Right lobe of liver (tissue), 6 donors: ENCODE measurements around the gene CALHM2. TPM values are rescaled to one million over a fixed set of nuclear protein-coding genes. Genes with fewer than 3 reads are reported as not detected.
A peak's percentile ranks its signal among the peaks of the same experiment; 100 is the strongest.

Source experiments
- ATAC-seq, 4 donors: fragments of 200-7000 bp; cut with Tn5 transposase; one replicate each; pipeline ENCODE4 v1.9.1; 2020; ENCODE audit warnings: mild to moderate bottlenecking in 4 of 4, moderate library complexity in 4 of 4
- DNase-seq, 3 donors: peaks; one replicate each; pipeline ENCODE4 v3.0.0-alpha.2; 2020
- H3K27ac ChIP-seq, 3 donors: fragments of 200-600 bp; one replicate each; pipeline ENCODE4 v1.8.0; 2022
- H3K27me3 ChIP-seq, 2 donors: fragments of 200-600 bp; one replicate each; pipeline ENCODE4 v1.8.0; 2022
- H3K36me3 ChIP-seq, 4 donors: fragments of 200-600 bp; sonication (generic) in 1 of 4; one replicate each; pipeline versions ENCODE4 v1.5.1 to v1.8.0; 2017 to 2022; ENCODE audit warnings: control low read depth in 1 of 4
- H3K4me1 ChIP-seq, 4 donors: fragments of 200-600 bp; sonication (generic) in 1 of 4; one replicate each; pipeline versions ENCODE4 v1.5.1 to v1.8.0; 2017 to 2022; ENCODE audit warnings: control low read depth in 1 of 4
- H3K4me3 ChIP-seq, 3 donors: fragments of 200-600 bp; one replicate each; pipeline ENCODE4 v1.8.0; 2022
- H3K9me3 ChIP-seq, 4 donors: fragments of 200-600 bp; sonication (generic) in 1 of 4; one replicate each; pipeline versions ENCODE4 v1.5.1 to v1.8.0; 2017 to 2022; ENCODE audit warnings: control low read depth in 1 of 4
- POLR2A ChIP-seq: fragments of 450-650 bp; IDR thresholded peaks from one replicate; pipeline ENCODE4 v1.6.1; 2017; ENCODE audit warnings: antibody characterized with exemption, mild to moderate bottlenecking
- WGBS: methylation state at CpG from one replicate; pipeline ENCODE4 v1.1.6; 2018; ENCODE audit warnings: low coverage, low lambda C conversion rate; ENCODE audit not compliant: insufficient coverage; ENCODE audit errors: missing lambda C conversion rate; 5-methylcytosine and 5-hydroxymethylcytosine counted together
- intact Hi-C, 2 donors: fragments of 100-400 bp; cut with DNase I; formaldehyde crosslinking; loops; one replicate each; pipeline versions ENCODE4 v1.11.2 to v1.14.1; 2022
- total RNA-seq, 6 experiments: library from RNA; depleted of rRNA in 2 of 6; stranded (reverse); fragments of >200 nt in 2 of 6; fragmentation: NEBNext Ultra II Directional in 3 of 6; extraction: Animal tissue kit (Norgen Biotek cat#: 25700) in 3 of 6; gene quantifications; one replicate each; pipeline versions ENCODE4 v1.1.0 to v1.2.4, GENCODE V29; 2016 to 2023
- TF ChIP-seq, protein P1 (sequence below), 4 donors: fragments of 200-600 bp in 3 of 4; fragments of 450-650 bp in 1 of 4; IDR thresholded peaks; one replicate each; pipeline versions ENCODE4 v1.5.1 to v1.8.0; 2016 to 2022; ENCODE audit warnings: antibody characterized with exemption in 4 of 4, mild to moderate bottlenecking in 2 of 4
- donor health status: DM: no; HTN: yes; CAD: no.
- donor health status: DM: no; HTN: no; CAD: no.
- donor health status: DM: no; HTN: no; CAD: no.
- donor health status: DM: no; HTN: yes; CAD: no.
- donor health status: DM: no; HTN: yes; CAD: no.

Gene CALHM2
- total RNA-seq, 6 experiments from 2014 or later, result 2.3 to 5.7 (median 3.7) TPM

DNA sequence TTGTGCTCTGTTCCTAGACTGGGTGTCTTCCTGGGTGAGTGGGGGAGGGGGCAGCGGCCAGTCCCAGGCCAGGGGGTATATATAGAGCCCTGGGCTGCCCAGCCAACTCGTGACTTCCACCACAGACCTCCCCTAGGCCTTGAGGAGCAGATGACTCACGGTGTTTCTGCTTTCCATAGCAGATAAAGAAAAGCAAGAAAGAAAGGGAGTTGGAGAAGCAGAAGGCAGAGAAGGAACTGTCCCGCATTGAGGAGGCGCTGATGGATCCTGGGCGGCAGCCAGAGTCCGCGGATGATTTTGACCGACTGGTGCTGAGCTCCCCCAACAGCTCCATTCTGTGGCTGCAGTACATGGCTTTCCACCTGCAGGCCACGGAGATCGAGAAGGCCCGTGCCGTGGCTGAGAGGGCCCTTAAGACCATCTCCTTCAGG, 10.1 kb downstream of the CALHM2 start:
- 71% methylated on average over 9 of the region's 13 CpGs for WGBS
- H3K27me3 ChIP-seq, result no peaks in the 10 kb centered on the region
- ATAC-seq (peak in 1 of 4 donors; percentile 42), DNase-seq (no peak)
- intact Hi-C loops, result no loop called here
- H3K27ac ChIP-seq, result no peak overlapping the region
- no peak overlapping the region for H3K4me3 ChIP-seq
- H3K4me1 ChIP-seq, result no peaks in the 10 kb centered on the region
- peaks cover 0 to 89% (median 43%) of the 10 kb centered on the region in 4 donors for H3K36me3 ChIP-seq
- H3K9me3 ChIP-seq, result no peaks in the 10 kb centered on the region
- TF ChIP-seq, protein P1, sequence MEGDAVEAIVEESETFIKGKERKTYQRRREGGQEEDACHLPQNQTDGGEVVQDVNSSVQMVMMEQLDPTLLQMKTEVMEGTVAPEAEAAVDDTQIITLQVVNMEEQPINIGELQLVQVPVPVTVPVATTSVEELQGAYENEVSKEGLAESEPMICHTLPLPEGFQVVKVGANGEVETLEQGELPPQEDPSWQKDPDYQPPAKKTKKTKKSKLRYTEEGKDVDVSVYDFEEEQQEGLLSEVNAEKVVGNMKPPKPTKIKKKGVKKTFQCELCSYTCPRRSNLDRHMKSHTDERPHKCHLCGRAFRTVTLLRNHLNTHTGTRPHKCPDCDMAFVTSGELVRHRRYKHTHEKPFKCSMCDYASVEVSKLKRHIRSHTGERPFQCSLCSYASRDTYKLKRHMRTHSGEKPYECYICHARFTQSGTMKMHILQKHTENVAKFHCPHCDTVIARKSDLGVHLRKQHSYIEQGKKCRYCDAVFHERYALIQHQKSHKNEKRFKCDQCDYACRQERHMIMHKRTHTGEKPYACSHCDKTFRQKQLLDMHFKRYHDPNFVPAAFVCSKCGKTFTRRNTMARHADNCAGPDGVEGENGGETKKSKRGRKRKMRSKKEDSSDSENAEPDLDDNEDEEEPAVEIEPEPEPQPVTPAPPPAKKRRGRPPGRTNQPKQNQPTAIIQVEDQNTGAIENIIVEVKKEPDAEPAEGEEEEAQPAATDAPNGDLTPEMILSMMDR (IDR thresholded peaks at IDR 0.05), result no peak
- no peak for TF ChIP-seq POLR2A

DNA sequence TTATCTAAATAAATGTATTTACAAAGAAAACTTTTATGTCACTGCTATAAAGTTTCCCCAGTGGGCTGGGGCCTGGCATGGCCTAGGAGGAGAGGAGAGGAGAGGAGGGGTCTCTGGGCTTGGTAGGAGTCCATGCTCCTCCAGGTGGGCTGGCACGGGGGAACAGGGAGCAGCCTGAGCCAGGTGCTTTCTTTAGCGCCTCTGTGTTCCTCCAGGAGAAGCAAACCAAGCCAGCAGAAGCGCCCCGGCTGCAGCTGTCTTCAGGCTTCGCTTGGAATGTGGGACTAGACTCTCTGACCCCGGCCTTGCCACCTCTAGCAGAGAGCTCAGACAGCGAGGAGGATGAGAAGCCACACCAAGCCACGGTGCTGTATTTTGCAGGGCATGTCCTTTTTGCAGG, 10.6 kb downstream of the CALHM2 start:
- H3K4me3 ChIP-seq, result no peak overlapping the region
- H3K9me3 ChIP-seq, result no peaks in the 10 kb centered on the region
- H3K27me3 ChIP-seq, result no peaks in the 10 kb centered on the region
- H3K36me3 ChIP-seq, result peaks cover 0 to 89% (median 42%) of the 10 kb centered on the region in 4 donors
- no peak for ATAC-seq
- no peak for DNase-seq
- 86% methylated on average over 4 of the region's 8 CpGs for WGBS
- no peak for TF ChIP-seq POLR2A
- TF ChIP-seq, protein P1 (IDR thresholded peaks at IDR 0.05), result no peak
- no peak overlapping the region for H3K27ac ChIP-seq
- H3K4me1 ChIP-seq, result no peaks in the 10 kb centered on the region
- intact Hi-C loops, result no loop called here

DNA sequence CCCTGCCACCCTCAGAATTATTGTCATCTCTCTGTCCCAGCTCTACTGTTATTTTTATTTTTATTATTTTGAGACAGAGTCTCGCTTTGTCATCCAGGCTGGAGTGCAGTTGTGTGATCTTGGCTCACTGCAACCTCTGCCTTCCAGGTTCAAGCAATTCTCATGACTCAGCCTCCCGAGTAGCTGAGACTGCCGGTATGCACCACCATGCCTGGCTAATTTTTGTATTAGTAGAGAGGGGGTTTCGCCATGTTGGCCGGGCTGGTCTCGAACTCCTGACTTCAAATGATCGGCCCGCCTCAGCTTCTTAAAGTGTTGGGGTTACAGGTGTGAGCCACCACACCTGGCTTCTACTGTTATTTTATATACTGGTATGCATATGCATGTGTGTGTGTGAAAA, 11.0 kb downstream of the CALHM2 start:
- H3K36me3 ChIP-seq, result peaks cover 0 to 86% (median 41%) of the 10 kb centered on the region in 4 donors
- H3K9me3 ChIP-seq, result no peaks in the 10 kb centered on the region
- DNase-seq, result no peak
- 94% methylated on average over 8 of the region's 8 CpGs for WGBS
- no peaks in the 10 kb centered on the region for H3K4me1 ChIP-seq
- no peak for ATAC-seq
- intact Hi-C loops, result no loop called here
- no peak overlapping the region for H3K27ac ChIP-seq
- TF ChIP-seq, protein P1 (IDR thresholded peaks at IDR 0.05), result no peak
- TF ChIP-seq POLR2A, result no peak
- H3K4me3 ChIP-seq, result no peak overlapping the region
- H3K27me3 ChIP-seq, result no peaks in the 10 kb centered on the region

DNA sequence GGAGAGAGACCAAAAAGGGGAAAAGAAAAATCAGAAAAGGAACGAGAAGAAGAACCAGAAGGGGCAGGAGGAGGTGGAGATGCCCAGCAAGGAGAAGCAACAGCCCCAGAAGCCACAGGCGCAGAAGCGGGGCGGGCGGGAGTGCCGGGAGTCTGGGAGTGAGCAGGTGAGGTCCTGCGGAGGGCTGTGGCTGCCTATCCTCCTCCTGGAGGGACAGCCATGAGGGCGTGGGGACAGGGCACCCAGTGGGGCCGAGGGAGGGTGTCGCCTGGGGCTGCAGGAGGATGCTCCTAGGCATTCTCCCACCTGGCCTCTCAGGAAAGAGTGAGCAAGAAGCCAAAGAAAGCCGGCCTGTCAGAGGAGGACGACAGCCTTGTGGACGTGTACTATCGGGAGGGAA, 11.8 kb downstream of the CALHM2 start:
- H3K36me3 ChIP-seq, result peaks cover 0 to 83% (median 38%) of the 10 kb centered on the region in 4 donors
- TF ChIP-seq, protein P1 (IDR thresholded peaks at IDR 0.05), result no peak
- no peak for TF ChIP-seq POLR2A
- H3K9me3 ChIP-seq, result no peaks in the 10 kb centered on the region
- no peaks in the 10 kb centered on the region for H3K27me3 ChIP-seq
- ATAC-seq (no peak), DNase-seq (no peak)
- H3K4me3 ChIP-seq, result no peak overlapping the region
- intact Hi-C loops, result no loop called here
- H3K4me1 ChIP-seq, result no peaks in the 10 kb centered on the region
- no peak overlapping the region for H3K27ac ChIP-seq
- WGBS, result 88% methylated on average over 8 of the region's 14 CpGs

DNA sequence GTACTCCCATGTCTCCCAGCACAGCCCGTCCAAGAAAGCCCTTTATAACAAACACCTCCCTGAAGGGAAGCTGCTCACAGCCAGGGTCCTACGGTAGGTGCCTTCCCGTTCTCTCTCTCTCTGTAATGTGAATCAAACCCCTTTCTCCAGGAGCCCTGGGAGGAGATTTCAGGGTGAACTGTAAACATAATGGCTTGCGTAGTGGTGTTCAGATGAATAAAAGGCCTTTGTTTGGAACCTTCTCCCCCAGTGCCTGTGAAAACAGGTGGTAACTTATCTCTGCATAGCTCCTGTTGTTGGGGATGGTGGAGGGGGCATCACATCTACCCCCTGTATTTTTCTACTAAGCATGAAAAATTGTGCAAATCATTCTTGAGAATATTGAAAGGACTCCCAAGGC, 12.4 kb downstream of the CALHM2 start:
- Histone ChIP-seq H3K27me3 (no peaks in the 10 kb centered on the region), H3K36me3 (peaks cover 0 to 81% (median 35%) of the 10 kb centered on the region in 4 donors), H3K27ac (no peak overlapping the region), H3K4me3 (no peak overlapping the region), H3K9me3 (no peaks in the 10 kb centered on the region), H3K4me1 (no peaks in the 10 kb centered on the region)
- 93% methylated on average over 3 of the region's 4 CpGs for WGBS
- intact Hi-C loops, result no loop called here
- no peak for DNase-seq
- TF ChIP-seq POLR2A, result no peak
- TF ChIP-seq, protein P1 (IDR thresholded peaks at IDR 0.05), result no peak
- no peak for ATAC-seq
